MM.1S (cell line): ENCODE measurements around the gene SSBP2.

Source experiments
- CTCF ChIP-seq: fragments of 300-600 bp; sonication (generic); IDR thresholded peaks from 2 replicates; pipeline ENCODE4 v1.5.1; 2016; ENCODE audit warnings: antibody characterized with exemption, low read length, mixed read lengths
- EZH2 ChIP-seq: fragments of 300-600 bp; sonication (generic); optimal IDR thresholded peaks from 2 replicates; pipeline ENCODE3; 2017; ENCODE audit warnings: low read depth, mild to moderate bottlenecking, antibody characterized with exemption, low read length, mixed read lengths
- EZH2phosphoT487 ChIP-seq: fragments of 300-600 bp; sonication (generic); IDR thresholded peaks from 2 replicates; pipeline ENCODE4 v1.6.1; 2018; ENCODE audit warnings: antibody characterized with exemption, low read length

DNA sequence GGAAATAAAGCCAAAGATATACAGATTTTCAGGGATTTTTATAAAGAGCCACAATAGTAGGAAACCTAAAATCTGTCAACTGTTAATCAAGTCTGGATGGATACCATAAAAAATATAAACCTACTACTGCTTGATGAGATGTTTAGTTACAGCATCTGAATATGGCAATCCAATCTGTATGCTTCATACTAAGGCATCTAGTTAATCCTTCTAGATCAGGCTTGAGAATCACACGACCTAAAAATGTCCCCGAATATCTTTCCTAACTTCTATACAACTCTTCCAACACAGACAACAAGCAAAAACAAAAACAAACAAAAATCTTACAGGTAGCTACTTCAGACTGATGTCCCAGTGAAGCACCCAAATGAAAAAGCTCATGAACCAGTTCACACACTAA is 29.8 kb downstream of the SSBP2 start:
- TF ChIP-seq CTCF (no peak), EZH2 (no peak), EZH2phosphoT487 (no peak)
